ENCODE results near the gene RAG1. TPM values are rescaled to one million over a fixed set of nuclear protein-coding genes. Genes with fewer than 3 reads are reported as not detected.

RAG1 gene
- total and polyA plus RNA-seq, 2 of the 13 experiments (the other 11 are each of a cell fraction or from before 2014, with no cell fraction given) = 0.11 to 0.15 TPM

DNA sequence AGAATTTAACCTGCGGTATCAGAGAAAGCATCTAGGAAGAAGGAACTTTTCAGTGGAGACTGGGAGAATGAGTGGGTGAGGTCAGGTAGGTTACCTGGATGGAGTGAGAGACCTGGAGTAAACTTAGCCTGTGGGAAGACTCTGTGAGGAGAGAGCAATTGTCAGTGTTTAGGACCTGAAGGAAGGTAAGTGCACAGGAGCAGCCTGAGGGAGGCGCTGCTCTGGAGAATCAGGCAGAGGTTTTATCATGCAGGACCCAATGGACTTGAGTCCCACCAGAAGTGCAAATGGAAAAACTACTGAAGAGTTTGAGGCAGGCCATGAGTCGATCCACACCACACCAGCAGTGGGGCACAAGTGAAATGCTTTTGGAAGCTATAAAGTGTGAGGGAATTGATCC lies 15.9 kb downstream of the RAG1 start:
- Histone ChIP-seq H3K27me3 (ENCODE audit: control insufficient read depth in 1 of 2, insufficient read depth in 2 of 2, low read length in 2 of 2) (no peaks in the 10 kb centered on the region), H3K4me2 (ENCODE audit: low read depth, low read length) (no peak overlapping the region), H3K27ac (ENCODE audit: extremely low read length, insufficient read depth, low read length) (no peak overlapping the region), H3K4me3 (replicated peaks in 1 of 3; ENCODE audit: insufficient read depth in 1 of 3, low read depth in 2 of 3, low read length in 3 of 3) (no peak overlapping the region), H4K20me1 (ENCODE audit: insufficient read depth, low read length) (no peaks in the 10 kb centered on the region), H3K36me3 (replicated peaks in 1 of 2; ENCODE audit: control insufficient read depth in 1 of 2, insufficient read depth in 2 of 2, low read length in 2 of 2) (no peaks in the 10 kb centered on the region), H3K4me1 (ENCODE audit: insufficient read depth, low read length) (no peaks in the 10 kb centered on the region), H3K79me2 (ENCODE audit: insufficient read depth, low read length) (no peaks in the 10 kb centered on the region), H3K9me3 (ENCODE audit: low read length) (peaks cover 8% of the 10 kb centered on the region; the same call in 1 of the 2 replicates), H2AFZ (ENCODE audit: low read length) (no peak overlapping the region), H3K9ac (ENCODE audit: insufficient read depth, low read depth, low read length) (no peak overlapping the region)
- BruUV-seq (replicated peaks) = no TSS peak
- ChIA-PET CTCF (ENCODE audit: low intra/inter-chr PET ratio, low total read pairs) (no interaction called here), POLR2A (no interaction called here)
- TF ChIP-seq GABPA (IDR thresholded peaks at IDR 0.05; ENCODE audit: low read depth, low read length) (no peak), GABPA (CRISPR knock-in tag; IDR thresholded peaks at IDR 0.05; ENCODE audit: low read depth) (no peak), ZNF773 (CRISPR knock-in tag; IDR thresholded peaks at IDR 0.05; ENCODE audit: borderline replicate concordance) (no peak), SUZ12 (IDR thresholded peaks at IDR 0.05; ENCODE audit: low read depth, low read length) (no peak), ZIK1 (CRISPR knock-in tag; IDR thresholded peaks at IDR 0.05; ENCODE audit: borderline replicate concordance, low read depth) (no peak), ZNF230 (CRISPR knock-in tag; IDR thresholded peaks at IDR 0.05) (no peak), ZNF562 (CRISPR knock-in tag; IDR thresholded peaks at IDR 0.05; ENCODE audit: borderline replicate concordance) (no peak), SRY (CRISPR knock-in tag; IDR thresholded peaks at IDR 0.05) (no peak), ZKSCAN1 (IDR thresholded peaks at IDR 0.05; ENCODE audit: low read length) (no peak), ZFYVE20 (CRISPR knock-in tag; IDR thresholded peaks at IDR 0.05; ENCODE audit: borderline replicate concordance, low read depth) (no peak)
- TF ChIP-seq, protein P1, sequence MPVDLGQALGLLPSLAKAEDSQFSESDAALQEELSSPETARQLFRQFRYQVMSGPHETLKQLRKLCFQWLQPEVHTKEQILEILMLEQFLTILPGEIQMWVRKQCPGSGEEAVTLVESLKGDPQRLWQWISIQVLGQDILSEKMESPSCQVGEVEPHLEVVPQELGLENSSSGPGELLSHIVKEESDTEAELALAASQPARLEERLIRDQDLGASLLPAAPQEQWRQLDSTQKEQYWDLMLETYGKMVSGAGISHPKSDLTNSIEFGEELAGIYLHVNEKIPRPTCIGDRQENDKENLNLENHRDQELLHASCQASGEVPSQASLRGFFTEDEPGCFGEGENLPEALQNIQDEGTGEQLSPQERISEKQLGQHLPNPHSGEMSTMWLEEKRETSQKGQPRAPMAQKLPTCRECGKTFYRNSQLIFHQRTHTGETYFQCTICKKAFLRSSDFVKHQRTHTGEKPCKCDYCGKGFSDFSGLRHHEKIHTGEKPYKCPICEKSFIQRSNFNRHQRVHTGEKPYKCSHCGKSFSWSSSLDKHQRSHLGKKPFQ (CRISPR knock-in tag; IDR thresholded peaks at IDR 0.05; ENCODE audit: insufficient replicate concordance) = no peak
- FAIRE-seq (no peak), ATAC-seq (no peak), DNase-seq (ENCODE audit: low spot score) (no peak)
- in situ Hi-C loops (cut with HindIII; ENCODE audit: extremely low pct_ligation_motif_present, low pct_unique_long_range_greater_than_20kb) = no loop called here
- intact Hi-C loops (cut with micrococcal nuclease; ENCODE audit: unreplicated experiment) = loop anchor here (10.0 kb wide), 1 partner anchor 69 kb away; the partner anchor contains the start of gene TRAF6
- 2% methylated on average over 3 of the region's 3 CpGs for WGBS (ENCODE audit: low lambda C conversion rate)
